GM23248 (cell line): ENCODE data around the gene ZNF541.

ENCODE experiments used
- EZH2 ChIP-seq: fragments of 200-600 bp; sonication (generic); IDR thresholded peaks from 2 replicates; pipeline ENCODE4 v1.6.1; 2018; ENCODE audit warnings: antibody characterized with exemption, mild to moderate bottlenecking; ENCODE audit not compliant: insufficient read depth, poor library complexity, severe bottlenecking
- EZH2phosphoT487 ChIP-seq: fragments of 200-600 bp; sonication (generic); IDR thresholded peaks from 2 replicates; pipeline ENCODE4 v1.6.1; 2018; ENCODE audit warnings: antibody characterized with exemption, moderate library complexity, mild to moderate bottlenecking, low read depth; ENCODE audit not compliant: insufficient read depth

DNA sequence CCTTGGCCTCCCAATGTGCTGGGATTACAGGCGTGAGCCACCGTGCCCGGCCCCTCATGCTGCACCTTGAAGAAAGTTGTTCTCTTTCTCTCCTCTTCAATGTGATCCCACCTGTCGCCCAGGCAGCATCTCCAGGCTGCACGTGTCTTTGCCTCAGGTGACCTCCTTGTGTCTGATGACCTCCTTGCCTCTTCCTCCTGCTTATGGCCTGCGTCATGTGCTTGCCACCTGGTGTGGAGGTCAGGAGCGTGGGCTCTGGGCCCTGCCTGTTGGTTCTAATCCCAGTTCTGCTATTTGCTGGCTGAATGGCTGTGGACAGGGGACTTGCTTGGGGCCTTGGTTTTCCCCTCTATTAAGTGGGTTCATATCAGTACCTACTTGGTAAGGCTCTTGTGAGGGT is 42.3 kb upstream of the ZNF541 start:
- TF ChIP-seq EZH2 = no peak
- TF ChIP-seq EZH2phosphoT487 = no peak
